Endothelial cell of umbilical vein (primary cell): Measurements from ENCODE around the gene SYNPO2. TPM values are rescaled to one million over a fixed set of nuclear protein-coding genes. Genes with fewer than 3 reads are reported as not detected.

Source experiments
- Bru-seq: library from RNA; stranded (reverse); fragments of 400-500 nt; gene quantifications from one replicate; lab custom pipeline; 2021; lab: Mats Ljungman, UMichigan
- BruChase-seq, 2 experiments: library from RNA; stranded (reverse); fragments of 400-500 nt; gene quantifications; one replicate each; lab custom pipeline; 2021; lab: Mats Ljungman, UMichigan
- BruUV-seq: library from RNA; stranded (reverse); fragments of 400-500 nt; replicated peaks from 2 replicates; lab custom pipeline; 2021; lab: Mats Ljungman, UMichigan
- CTCF ChIA-PET: fragments of 300-600, 350-600 bp; sonication (Branson Sonifier 250); formaldehyde crosslinking; loops from one replicate; lab custom pipeline; 2021; ENCODE audit warnings: antibody characterized with exemption, inconsistent platforms; lab: Charles Lee
- POLR2A ChIA-PET: fragments of 300-600, 350-600 bp; sonication (Branson Sonifier 250); formaldehyde crosslinking; loops from one replicate; lab custom pipeline; 2021; ENCODE audit warnings: antibody characterized with exemption, inconsistent platforms; lab: Charles Lee
- DNase-seq: peaks from one replicate; pipeline ENCODE4 v3.0.0-alpha.2; 2011; ENCODE audit warnings: low read depth, low spot score
- FAIRE-seq: peaks from 2 replicates; lab custom pipeline; 2011; peaks lifted over from hg19 to GRCh38; lab: Jason Lieb, UNC
- H2AFZ ChIP-seq: 2 replicates; pipeline ENCODE4 v1.6.0; 2012; ENCODE audit warnings: low read depth, low read length, control low read depth, inconsistent platforms
- H3K27ac ChIP-seq: 2 replicates; pipeline ENCODE4 v1.5.1; 2011; ENCODE audit warnings: low read depth, mild to moderate bottlenecking, control low read depth, low read length, moderate library complexity; ENCODE audit not compliant: insufficient read depth
- H3K27me3 ChIP-seq, 2 experiments: 2 replicates each; pipeline versions ENCODE4 v1.6.0 to v1.6.1; 2011; ENCODE audit warnings: low read length in 2 of 2, mixed read lengths in 1 of 2; ENCODE audit not compliant: control insufficient read depth in 2 of 2, insufficient read depth in 2 of 2
- H3K36me3 ChIP-seq, 2 experiments: 2 replicates in 1 of 2; 3 replicates in 1 of 2; pipeline ENCODE4 v1.5.1; 2011; ENCODE audit warnings: low read length in 2 of 2, mild to moderate bottlenecking in 1 of 2, moderate library complexity in 1 of 2; ENCODE audit not compliant: control insufficient read depth in 2 of 2, insufficient read depth in 2 of 2; ENCODE audit errors: extremely low read depth in 1 of 2
- H3K4me1 ChIP-seq: 3 replicates; pipeline ENCODE4 v1.5.1; 2011; ENCODE audit warnings: mild to moderate bottlenecking, low read length; ENCODE audit not compliant: control insufficient read depth, insufficient read depth; ENCODE audit errors: extremely low read depth
- H3K4me2 ChIP-seq: 2 replicates; pipeline ENCODE4 v1.6.1; 2011; ENCODE audit warnings: low read length, control low read depth, mixed read lengths; ENCODE audit not compliant: insufficient read depth
- H3K4me3 ChIP-seq, 3 experiments: fragments of 200-600 bp in 1 of 3; sonication (generic), shearing (Covaris generic) in 1 of 3; replicated peaks in 1 of 3; 2 replicates each; pipeline ENCODE4 v1.5.1; 2011 to 2016; ENCODE audit warnings: control low read depth in 3 of 3, low read length in 3 of 3, mild to moderate bottlenecking in 2 of 3, inconsistent platforms in 1 of 3, low read depth in 1 of 3, moderate library complexity in 1 of 3; ENCODE audit not compliant: insufficient read depth in 1 of 3
- H3K79me2 ChIP-seq: 2 replicates; pipeline ENCODE4 v1.6.0; 2012; ENCODE audit warnings: low read length, inconsistent platforms; ENCODE audit not compliant: control insufficient read depth, insufficient read depth
- H3K9ac ChIP-seq: replicated peaks from 2 replicates; pipeline ENCODE3; 2011; ENCODE audit warnings: low read length, control low read depth; ENCODE audit not compliant: insufficient read depth; ENCODE audit errors: extremely low read depth
- H3K9me1 ChIP-seq: replicated peaks from 3 replicates; pipeline ENCODE4 v1.6.0; 2011; ENCODE audit warnings: mild to moderate bottlenecking, low read length; ENCODE audit not compliant: control insufficient read depth, insufficient read depth; ENCODE audit errors: extremely low read depth
- H3K9me3 ChIP-seq: replicated peaks from 2 replicates; pipeline ENCODE4 v1.5.1; 2012; ENCODE audit warnings: low read length, inconsistent platforms; ENCODE audit not compliant: control insufficient read depth, insufficient read depth
- H4K20me1 ChIP-seq: replicated peaks from 2 replicates; pipeline ENCODE3; 2011; ENCODE audit warnings: mild to moderate bottlenecking, low read length; ENCODE audit not compliant: control insufficient read depth, insufficient read depth; ENCODE audit errors: extremely low read depth
- EZH2 ChIP-seq: IDR thresholded peaks from 2 replicates; pipeline ENCODE4 v1.6.1; 2012; ENCODE audit warnings: borderline replicate concordance, low read depth, mild to moderate bottlenecking, moderate library complexity, low read length, inconsistent platforms; ENCODE audit not compliant: severe bottlenecking
- FOS ChIP-seq: IDR thresholded peaks from 2 replicates; pipeline ENCODE4 v1.6.1; 2011; ENCODE audit warnings: mild to moderate bottlenecking, low read length, moderate library complexity, borderline replicate concordance; ENCODE audit not compliant: insufficient read depth
- GATA2 ChIP-seq: IDR thresholded peaks from 2 replicates; pipeline ENCODE4 v1.7.0; 2011; ENCODE audit warnings: low read depth, mild to moderate bottlenecking, moderate library complexity, mixed read lengths, low read length; ENCODE audit not compliant: insufficient read length, insufficient read depth
- dilution Hi-C: fragments of 300-500 bp; cut with MboI; formaldehyde crosslinking; loops from one replicate; pipeline ENCODE4 v1.15.0; 2019; ENCODE audit warnings: low sequenced_read_pairs; ENCODE audit not compliant: extremely low pct_ligation_motif_present
- intact Hi-C: fragments of 100-400 bp; cut with micrococcal nuclease; formaldehyde crosslinking; loops from one replicate; pipeline ENCODE4 v1.10.0; 2022
- long read RNA-seq: library from polyadenylated mRNA; stranded (forward); transcript quantifications from one replicate; pipeline ENCODE4 v2.0.0, GENCODE V29; 2021
- polyA minus RNA-seq, 3 experiments: library from RNA; depleted of rRNA, polyadenylated mRNA; stranded (reverse); fragments of >200 nt; gene quantifications; 1 replicate in 1 of 3; 2 replicates in 2 of 3; pipeline ENCODE4 v1.2.3, GENCODE V29; 2011
- polyA plus RNA-seq, 4 experiments: library from polyadenylated mRNA; depleted of rRNA in 3 of 4; stranded (reverse) in 3 of 4; unstranded in 1 of 4; fragments of >200 nt; gene quantifications; 2 replicates each; pipeline versions ENCODE4 v1.2.1 to v1.2.3, GENCODE V29; 2011 to 2012; ENCODE audit warnings: missing spikeins in 1 of 4
- total RNA-seq: library from RNA; stranded (reverse); gene quantifications from 2 replicates; pipeline ENCODE4 v1.2.3, GENCODE V29; 2021

SYNPO2 gene
- total RNA-seq (0.07 and 0.13 TPM in 2 replicates), polyA plus RNA-seq (0.03 and 0.06 TPM in 2 replicates), polyA minus RNA-seq (0.10 and 0.19 TPM in 2 replicates), Bru-seq, nascent RNA (percentile 23 among the genes with signal in this experiment), BruChase-seq, experiment 1, labeled RNA remaining after a 6-hour chase (percentile 17 among the genes with signal in this experiment), BruChase-seq, experiment 2, labeled RNA remaining after a 2-hour chase (percentile 15 among the genes with signal in this experiment)
- 0.04 and 0.08 TPM in 2 replicates for polyA plus RNA-seq (2011; cell fraction: cytosol; rRNA removed)
- polyA plus RNA-seq (2011; cell fraction: nucleus; rRNA removed): 0.08 and 0.12 TPM in 2 replicates
- polyA plus RNA-seq (2012): 0.05 and 0.07 TPM in 2 replicates
- 0.10 TPM for polyA minus RNA-seq (2011; cell fraction: cytosol; rRNA and poly(A)+ RNA removed)
- 0.19 and 0.34 TPM in 2 replicates for polyA minus RNA-seq (2011; cell fraction: nucleus; rRNA and poly(A)+ RNA removed)
- long read RNA-seq, partial matches to known transcripts: 0 of 1 reads
- long read RNA-seq, other reads (novel, unspliced or antisense): 1 of 1 reads

- Histone ChIP-seq H3K4me3 (peak within 1 kb of the TSS; percentile 8 to 50 (median 30)), H3K9me3 (no peaks in the 10 kb centered on the region), H2AFZ (peak within 1 kb of the TSS; percentile 85), H3K4me1 (peaks cover 8% of the 10 kb centered on the region), H4K20me1 (no peaks in the 10 kb centered on the region), H3K27me3 (no peaks in the 10 kb centered on the region), H3K79me2 (no peaks in the 10 kb centered on the region), H3K9ac (peak within 1 kb of the TSS; percentile 12), H3K4me2 (peak within 1 kb of the TSS; percentile 63), H3K9me1 (no peaks in the 10 kb centered on the region), H3K36me3 (no peaks in the 10 kb centered on the region), H3K27ac (no peak within 1 kb of the TSS)
- no TSS peak for BruUV-seq
- DNase-seq: peak; percentile 76
- TF ChIP-seq FOS: no peak
- TF ChIP-seq GATA2: no peak
- TF ChIP-seq EZH2: no peak
- intact Hi-C loops (loop anchor here (1.0 to 5.0 kb wide), 4 partner anchors 18 to 201 kb away; partner anchors contain the start of gene METTL14), dilution Hi-C loops (no loop called here)
- ChIA-PET POLR2A (interaction anchor here (0.6 kb wide), 1 partner anchor 212 kb away, joined by 6 read pairs; no protein-coding TSS in a partner anchor), CTCF (interaction anchor here (0.8 to 3.7 kb wide), 14 partner anchors 14 to 146 kb away, joined by 3 to 17 read pairs (median 3); no protein-coding TSS in a partner anchor)
- peak; percentile 75 for FAIRE-seq
Observed at GRCh38 chr4:118888666-118889311, at the start of gene SYNPO2. Gene SYNPO2, plus strand, starts transcription at chr4:118888854. Its CDS starts 183 bp downstream, at chr4:118889037.
